HCT116 (cell line): ENCODE measurements around the gene BLNK.

ENCODE experiments used
- CTCF ChIP-seq, 3 experiments: fragments of 200-600 bp in 1 of 3; sonication (generic) in 1 of 3; IDR thresholded peaks in 2 of 3; conservative IDR thresholded peaks in 1 of 3; 2 replicates each; pipeline ENCODE4 v1.5.1; 2012 to 2017; ENCODE audit warnings: low read depth in 2 of 3, low read length in 2 of 3, antibody characterized with exemption in 1 of 3, borderline replicate concordance in 1 of 3, control low read depth in 1 of 3, mild to moderate bottlenecking in 1 of 3, mixed read lengths in 1 of 3, mixed run types in 1 of 3, moderate library complexity in 1 of 3; ENCODE audit not compliant: insufficient read depth in 1 of 3
- EGR1 ChIP-seq: IDR thresholded peaks from 2 replicates; pipeline ENCODE4 v1.6.1; 2012; ENCODE audit warnings: low read depth
- EZH2phosphoT487 ChIP-seq: fragments of 200-600 bp; IDR thresholded peaks from 2 replicates; pipeline ENCODE4 v1.6.1; 2018; ENCODE audit warnings: antibody characterized with exemption, borderline replicate concordance
- FOSL1 ChIP-seq: IDR thresholded peaks from 2 replicates; pipeline ENCODE4 v1.6.1; 2012; ENCODE audit warnings: low read depth
- ZBTB33 ChIP-seq: IDR thresholded peaks from 2 replicates; pipeline ENCODE4 v1.6.1; 2011; ENCODE audit warnings: mild to moderate bottlenecking, low read length, moderate library complexity; ENCODE audit not compliant: insufficient replicate concordance; ENCODE audit errors: extremely low read depth

- TF ChIP-seq CTCF (IDR thresholded peaks at IDR 0.05 in 2 of 3, conservative IDR thresholded peaks at IDR 0.05 in 1 of 3; ENCODE audit: borderline replicate concordance in 1 of 3, insufficient read depth in 1 of 3, low read depth in 2 of 3, low read length in 2 of 3), result no peak
- no peak for TF ChIP-seq ZBTB33
- TF ChIP-seq EZH2phosphoT487, result no peak
- TF ChIP-seq FOSL1, result no peak
- no peak for TF ChIP-seq EGR1
Measured at GRCh38 chr10:96313344-96313743, 42.0 kb upstream of the BLNK start.
